Measurements from ENCODE around the gene CPA3.

DNA sequence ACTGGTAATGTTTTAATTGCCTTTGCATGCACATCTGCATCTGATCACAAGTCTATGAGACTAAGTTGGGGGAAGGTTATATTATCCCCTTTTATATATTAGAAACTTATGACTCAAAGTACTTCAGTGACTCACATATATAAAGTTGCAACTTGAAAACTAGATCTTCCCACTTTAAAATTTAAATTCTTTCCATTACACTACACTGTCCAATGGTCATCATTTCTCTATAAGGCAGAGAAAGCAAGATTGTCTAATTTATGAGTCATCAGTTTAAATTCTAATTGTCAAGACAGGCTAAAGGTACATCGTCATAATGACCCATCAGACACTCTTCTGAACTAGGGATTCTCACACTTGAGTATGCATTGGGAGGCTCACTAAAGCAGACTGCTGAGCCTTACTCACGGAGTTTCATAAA lies 37.9 kb downstream of the CPA3 start:
- TF ChIP-seq, protein P1, sequence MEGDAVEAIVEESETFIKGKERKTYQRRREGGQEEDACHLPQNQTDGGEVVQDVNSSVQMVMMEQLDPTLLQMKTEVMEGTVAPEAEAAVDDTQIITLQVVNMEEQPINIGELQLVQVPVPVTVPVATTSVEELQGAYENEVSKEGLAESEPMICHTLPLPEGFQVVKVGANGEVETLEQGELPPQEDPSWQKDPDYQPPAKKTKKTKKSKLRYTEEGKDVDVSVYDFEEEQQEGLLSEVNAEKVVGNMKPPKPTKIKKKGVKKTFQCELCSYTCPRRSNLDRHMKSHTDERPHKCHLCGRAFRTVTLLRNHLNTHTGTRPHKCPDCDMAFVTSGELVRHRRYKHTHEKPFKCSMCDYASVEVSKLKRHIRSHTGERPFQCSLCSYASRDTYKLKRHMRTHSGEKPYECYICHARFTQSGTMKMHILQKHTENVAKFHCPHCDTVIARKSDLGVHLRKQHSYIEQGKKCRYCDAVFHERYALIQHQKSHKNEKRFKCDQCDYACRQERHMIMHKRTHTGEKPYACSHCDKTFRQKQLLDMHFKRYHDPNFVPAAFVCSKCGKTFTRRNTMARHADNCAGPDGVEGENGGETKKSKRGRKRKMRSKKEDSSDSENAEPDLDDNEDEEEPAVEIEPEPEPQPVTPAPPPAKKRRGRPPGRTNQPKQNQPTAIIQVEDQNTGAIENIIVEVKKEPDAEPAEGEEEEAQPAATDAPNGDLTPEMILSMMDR (IDR thresholded peaks at IDR 0.05; ENCODE audit: insufficient read depth, low read length): no peak
- TF ChIP-seq POLR2AphosphoS5 (IDR thresholded peaks at IDR 0.05; ENCODE audit: low read depth) (no peak), GABPA (IDR thresholded peaks at IDR 0.05; ENCODE audit: low read depth) (no peak)

Measured in HL-60 (cell line).